GM19438 (cell line): ENCODE results near the gene TEX53.

ENCODE experiments used
- ATAC-seq: cut with Tn5 transposase; IDR thresholded peaks from one replicate; pipeline ENCODE4 v1.9.1; 2021; ENCODE audit warnings: low read depth; ENCODE audit not compliant: unreplicated experiment

The TEX53 gene

GRCh38 chr9:114643001-114643400 is 14.6 kb downstream of the TEX53 start:
- no peak for ATAC-seq

- no peak for ATAC-seq
Measured at GRCh38 chr9:114641967-114642366, 15.6 kb downstream of the TEX53 start.

- no peak for ATAC-seq
Measured at GRCh38 chr9:114638404-114638803, 19.2 kb downstream of the TEX53 start.

GRCh38 chr9:114634387-114634786 is 23.2 kb downstream of the TEX53 start:
- ATAC-seq: no peak

- no peak for ATAC-seq
Measured at GRCh38 chr9:114633438-114634089, 24.0 kb downstream of the TEX53 start.

- no peak for ATAC-seq
Measured at GRCh38 chr9:114631166-114631565, 26.4 kb downstream of the TEX53 start.

GRCh38 chr9:114629563-114630090 is 28.0 kb downstream of the TEX53 start:
- ATAC-seq: no peak

- no peak for ATAC-seq
Measured at GRCh38 chr9:114627553-114627952, 30.1 kb downstream of the TEX53 start.

- no peak for ATAC-seq
Measured at GRCh38 chr9:114626415-114627020, 31.1 kb downstream of the TEX53 start.

- ATAC-seq: no peak
Measured at GRCh38 chr9:114624677-114625076, 32.9 kb downstream of the TEX53 start.

- ATAC-seq: no peak
Measured at GRCh38 chr9:114621975-114622609, 35.5 kb downstream of the TEX53 start.

GRCh38 chr9:114621561-114621960 is 36.0 kb downstream of the TEX53 start:
- ATAC-seq: no peak

GRCh38 chr9:114619191-114619761 is 38.3 kb downstream of the TEX53 start:
- ATAC-seq: no peak

- ATAC-seq: peak; percentile 58
Measured at GRCh38 chr9:114616684-114617520, 40.7 kb downstream of the TEX53 start.

- ATAC-seq: no peak
Measured at GRCh38 chr9:114614373-114614772, 43.2 kb downstream of the TEX53 start.

GRCh38 chr9:114613919-114614318 is 43.7 kb downstream of the TEX53 start:
- no peak for ATAC-seq

GRCh38 chr9:114613087-114613486 is 44.5 kb downstream of the TEX53 start:
- ATAC-seq: no peak

GRCh38 chr9:114612272-114612923 is 45.2 kb downstream of the TEX53 start:
- ATAC-seq: no peak

GRCh38 chr9:114611516-114612271 is 45.9 kb downstream of the TEX53 start:
- ATAC-seq: peak; percentile 25

GRCh38 chr9:114608525-114608796 is 49.1 kb downstream of the TEX53 start:
- no peak for ATAC-seq
